HG03432 (cell line): ENCODE data around the gene PHLDA2.
A peak's percentile ranks its signal among the peaks of the same experiment; 100 is the strongest.
"Not testable (repeated sequence)": the region's sequence is repeated elsewhere in the genome, so short reads cannot be mapped to it uniquely, and the experiment has no call there.

Source experiments
- ATAC-seq: cut with Tn5 transposase; IDR thresholded peaks from one replicate; pipeline ENCODE4 v1.9.1; 2021; ENCODE audit warnings: mild to moderate bottlenecking, moderate library complexity; ENCODE audit not compliant: unreplicated experiment

PHLDA2 gene

DNA sequence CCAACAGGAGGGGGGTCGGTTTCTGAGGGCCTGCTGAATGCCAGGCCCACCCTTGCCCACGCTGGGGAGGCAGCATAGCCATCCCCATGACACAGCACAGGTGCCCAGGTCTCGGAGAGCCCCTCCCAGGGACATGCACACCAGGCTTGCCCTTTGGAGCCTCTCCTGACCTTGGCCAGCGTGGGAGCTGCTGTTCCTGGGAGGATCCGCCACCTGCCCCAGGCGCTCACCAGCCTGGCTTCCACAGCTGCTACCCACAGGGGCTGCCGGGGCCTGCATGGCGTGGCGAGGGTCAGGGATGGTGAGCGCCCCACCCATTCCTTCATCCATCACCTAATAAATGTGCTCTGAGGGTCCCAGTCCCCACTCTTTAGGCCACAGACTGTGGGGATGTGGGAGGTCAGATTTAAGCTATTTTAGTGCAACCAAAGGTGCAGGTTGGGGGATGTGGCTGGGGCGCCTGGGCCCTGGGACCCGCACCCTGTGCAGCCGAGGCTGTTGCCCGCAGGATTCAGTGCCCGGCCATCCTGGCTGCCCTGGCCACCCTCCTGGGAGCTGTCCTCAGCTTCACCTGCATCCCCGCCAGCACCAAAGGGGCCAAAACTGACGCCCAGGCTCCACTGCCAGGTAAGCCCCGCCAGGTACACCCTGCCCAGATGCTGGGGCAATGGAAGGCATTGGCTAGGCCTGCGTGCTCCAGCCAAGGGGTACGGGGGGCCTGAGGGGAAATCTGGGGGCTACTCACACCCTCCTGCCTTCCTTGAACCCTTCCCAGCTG is 12.9 kb downstream of the PHLDA2 start:
- no peak for ATAC-seq

DNA sequence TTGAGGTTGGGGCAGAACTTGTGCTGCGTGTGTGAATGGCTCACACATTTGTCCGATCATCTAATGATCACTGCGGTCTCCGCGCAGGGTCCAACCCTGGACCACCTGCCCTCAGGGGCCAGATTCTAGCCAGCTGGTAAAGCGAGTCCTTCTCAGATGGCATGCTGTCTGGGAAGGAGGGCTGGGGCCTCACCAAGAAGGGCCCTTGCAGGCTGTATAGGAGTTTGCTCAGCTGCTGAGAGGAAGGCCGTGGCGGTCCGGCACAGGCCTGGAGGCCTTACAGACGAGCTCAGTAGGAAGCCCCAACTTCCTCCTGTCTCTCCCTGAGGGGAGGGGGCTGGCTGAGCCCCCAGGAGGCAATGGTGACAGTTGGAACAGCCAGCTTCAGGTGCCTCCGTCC is 13.7 kb downstream of the PHLDA2 start:
- ATAC-seq: no peak

DNA sequence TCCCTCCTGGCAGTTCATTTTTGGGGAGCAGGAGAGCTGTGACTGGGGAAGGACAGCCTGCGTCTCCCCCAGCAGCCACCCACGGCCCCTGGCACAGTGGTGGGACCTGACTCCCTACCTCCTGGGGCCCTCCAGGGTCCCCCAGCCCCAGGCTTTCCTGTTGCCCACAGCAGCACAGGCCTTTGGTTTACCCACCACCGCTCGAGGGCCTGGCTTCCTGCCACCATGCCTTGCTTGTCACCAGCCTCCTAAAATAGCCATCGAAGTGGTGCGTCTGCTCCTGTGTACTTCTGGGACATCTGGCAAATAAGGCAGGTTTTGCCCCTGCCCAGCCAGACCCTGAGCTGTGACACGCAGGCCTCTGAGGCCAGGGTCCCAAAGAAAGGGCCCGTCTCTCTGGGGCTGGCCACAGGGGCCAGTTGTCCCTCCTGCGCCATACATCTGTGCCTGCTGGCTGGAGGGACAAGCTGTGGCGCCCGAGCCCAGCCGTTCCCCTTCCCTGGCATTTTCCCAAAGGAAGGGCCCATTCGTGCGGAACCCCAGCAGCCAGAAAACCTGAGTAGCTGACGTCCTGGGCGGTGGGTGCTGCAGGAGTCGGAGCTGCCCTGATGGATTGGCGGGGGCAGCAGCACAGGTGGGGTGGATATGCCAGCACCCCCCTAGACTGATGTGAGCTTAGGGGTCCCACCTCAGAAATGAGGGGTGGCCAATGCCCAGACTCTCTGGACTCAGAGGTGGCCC is 14.6 kb downstream of the PHLDA2 start:
- ATAC-seq: no peak

DNA sequence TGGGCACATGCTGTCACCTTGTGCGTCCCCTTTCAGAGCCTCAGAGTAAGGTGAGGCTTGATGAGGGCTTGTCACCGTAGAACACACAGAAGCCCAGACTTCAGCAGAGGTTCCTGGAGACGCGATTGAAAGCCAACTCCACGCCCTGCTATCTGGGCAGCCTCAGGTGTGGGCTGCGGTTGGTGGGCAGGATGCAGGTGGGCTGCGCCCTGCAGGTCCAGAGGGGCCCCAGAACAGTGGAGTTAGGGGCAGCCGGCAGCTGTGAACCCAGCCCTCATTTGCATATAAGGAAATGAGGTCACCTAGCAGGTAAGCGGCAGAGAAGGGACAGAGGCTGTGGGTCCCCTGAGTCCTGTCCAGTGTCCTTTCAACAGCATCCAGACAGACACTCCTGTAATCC is 15.4 kb downstream of the PHLDA2 start:
- no peak for ATAC-seq

DNA sequence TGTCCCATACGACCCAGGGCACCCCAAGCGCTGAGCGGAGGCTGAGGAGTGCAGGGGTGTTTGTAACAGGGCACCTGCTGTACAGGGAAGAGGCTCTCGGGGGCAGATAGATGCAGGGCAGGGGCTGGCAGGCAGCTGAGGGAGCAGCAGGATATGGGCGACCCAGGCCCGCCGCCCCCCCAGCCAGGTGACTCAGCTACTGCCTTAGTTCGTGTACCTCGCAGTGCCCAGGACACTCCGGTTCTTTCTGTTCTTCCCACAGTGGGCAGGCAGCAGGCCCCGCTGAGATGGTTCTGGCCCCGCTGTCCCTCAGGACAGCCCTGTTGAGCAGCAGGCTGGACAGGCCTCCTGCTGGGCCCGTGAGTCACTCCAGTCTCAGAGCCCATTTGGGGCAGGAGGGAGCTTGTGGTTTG is 16.2 kb downstream of the PHLDA2 start:
- ATAC-seq: no peak

DNA sequence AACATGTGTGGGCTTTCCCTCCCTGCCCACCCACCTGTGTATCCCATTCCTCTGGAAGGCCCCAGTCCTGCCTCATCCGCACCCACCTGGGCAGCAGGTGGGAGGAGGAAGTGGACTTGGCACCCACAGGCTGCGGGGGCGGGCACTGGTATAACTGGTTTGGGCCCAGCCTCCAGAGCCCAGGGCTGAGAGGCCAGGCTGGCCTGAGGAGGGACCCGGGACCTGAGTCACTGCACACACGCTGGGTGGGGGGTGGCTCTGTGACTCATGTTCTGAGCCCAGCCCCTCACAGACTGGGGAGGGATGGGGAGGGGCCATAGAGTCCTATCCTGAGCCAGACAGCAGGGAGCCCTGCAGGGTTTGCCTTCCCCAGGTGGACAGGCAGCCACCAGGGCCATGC is 16.7 kb downstream of the PHLDA2 start:
- ATAC-seq: no peak

DNA sequence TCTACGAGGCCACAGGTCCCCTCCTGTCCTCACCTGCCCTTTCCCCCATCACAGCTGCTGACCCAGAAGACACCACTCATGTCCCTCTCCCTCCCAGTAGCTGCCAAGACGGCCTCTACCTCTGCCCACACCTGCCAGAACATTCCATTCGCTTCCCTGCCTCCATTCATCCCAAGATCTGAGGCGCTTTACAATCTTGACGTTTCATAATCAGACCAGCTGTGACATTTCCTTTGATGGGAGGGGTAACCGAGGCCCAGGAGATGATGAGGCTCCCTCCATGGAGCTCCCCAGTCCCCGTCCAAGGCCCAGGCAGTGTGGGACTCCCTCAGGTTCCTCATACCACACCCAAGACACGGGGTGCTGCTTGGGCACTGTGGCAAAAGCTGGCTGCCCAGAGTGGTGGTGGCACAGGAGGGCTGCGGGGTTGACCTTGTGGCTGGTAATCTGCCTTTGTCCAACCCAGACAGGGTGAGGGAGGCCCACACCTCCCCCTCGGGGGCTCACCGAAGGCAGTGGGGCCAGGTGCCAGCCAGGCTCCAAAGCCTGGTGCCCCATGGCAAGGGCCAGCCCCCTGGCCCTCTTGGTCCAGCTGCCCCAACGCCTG is 17.3 kb downstream of the PHLDA2 start:
- ATAC-seq: no peak

DNA sequence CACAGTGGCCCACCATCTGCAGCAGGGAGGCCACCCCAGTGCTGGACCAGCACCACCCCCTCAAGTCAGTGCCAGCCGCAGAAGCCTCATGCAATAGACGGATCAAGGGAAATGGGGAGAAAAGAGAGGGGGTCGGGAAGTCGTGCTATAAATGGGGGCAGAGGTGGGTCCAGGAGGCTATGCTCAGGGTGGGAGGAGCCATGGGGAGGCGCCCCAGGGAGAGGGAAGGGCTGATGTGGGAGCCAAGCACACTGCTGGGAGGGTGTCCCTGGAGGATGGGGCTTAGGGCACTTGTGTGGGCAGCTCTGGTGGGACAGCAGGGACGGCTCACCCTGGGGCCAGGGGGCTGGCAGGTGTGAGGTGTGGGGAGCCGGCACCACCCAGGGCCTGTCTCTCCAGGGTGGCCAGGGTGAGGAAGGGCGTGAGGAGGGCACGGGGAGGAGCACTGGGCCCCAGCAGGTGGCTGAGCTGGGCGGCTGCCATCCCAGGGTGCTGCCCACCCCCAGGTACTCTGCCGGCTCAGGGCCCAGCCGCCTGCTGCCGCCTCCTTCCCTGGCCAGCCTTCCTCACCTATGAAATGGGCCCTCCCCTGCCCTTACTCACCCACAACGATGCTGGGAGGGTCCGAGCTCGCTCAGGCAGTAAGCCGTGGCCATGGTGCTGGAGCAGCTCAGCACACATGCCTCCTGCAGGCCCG is 18.0 kb downstream of the PHLDA2 start:
- ATAC-seq: no peak

DNA sequence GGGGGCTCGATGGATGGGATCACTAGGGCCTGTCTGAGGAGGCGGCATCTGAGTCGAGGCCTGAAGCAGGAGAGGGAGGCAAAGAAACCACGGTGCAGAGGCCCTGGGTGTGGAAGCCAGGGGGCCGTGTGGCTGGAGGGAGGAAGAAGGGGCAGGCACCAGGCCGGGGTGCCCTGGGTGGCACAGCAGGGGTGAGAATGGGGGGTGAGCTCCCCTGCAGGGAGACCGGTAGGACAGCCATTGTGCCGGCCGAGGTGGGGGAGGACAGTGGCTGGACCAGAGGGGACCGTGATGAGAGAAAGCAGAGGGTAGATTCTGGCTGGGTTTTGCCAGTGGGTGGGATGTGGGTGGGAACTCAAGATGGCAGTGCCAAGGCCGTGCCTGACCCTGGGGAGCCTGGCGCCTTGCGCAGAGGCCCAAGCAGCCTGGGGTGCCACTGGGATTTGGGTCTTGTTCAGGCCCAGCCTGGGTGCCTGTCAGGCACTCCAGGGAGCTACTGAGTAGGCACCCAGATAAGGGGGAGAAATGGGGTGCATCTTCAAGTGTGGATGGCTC is 18.7 kb downstream of the PHLDA2 start:
- ATAC-seq: no peak

DNA sequence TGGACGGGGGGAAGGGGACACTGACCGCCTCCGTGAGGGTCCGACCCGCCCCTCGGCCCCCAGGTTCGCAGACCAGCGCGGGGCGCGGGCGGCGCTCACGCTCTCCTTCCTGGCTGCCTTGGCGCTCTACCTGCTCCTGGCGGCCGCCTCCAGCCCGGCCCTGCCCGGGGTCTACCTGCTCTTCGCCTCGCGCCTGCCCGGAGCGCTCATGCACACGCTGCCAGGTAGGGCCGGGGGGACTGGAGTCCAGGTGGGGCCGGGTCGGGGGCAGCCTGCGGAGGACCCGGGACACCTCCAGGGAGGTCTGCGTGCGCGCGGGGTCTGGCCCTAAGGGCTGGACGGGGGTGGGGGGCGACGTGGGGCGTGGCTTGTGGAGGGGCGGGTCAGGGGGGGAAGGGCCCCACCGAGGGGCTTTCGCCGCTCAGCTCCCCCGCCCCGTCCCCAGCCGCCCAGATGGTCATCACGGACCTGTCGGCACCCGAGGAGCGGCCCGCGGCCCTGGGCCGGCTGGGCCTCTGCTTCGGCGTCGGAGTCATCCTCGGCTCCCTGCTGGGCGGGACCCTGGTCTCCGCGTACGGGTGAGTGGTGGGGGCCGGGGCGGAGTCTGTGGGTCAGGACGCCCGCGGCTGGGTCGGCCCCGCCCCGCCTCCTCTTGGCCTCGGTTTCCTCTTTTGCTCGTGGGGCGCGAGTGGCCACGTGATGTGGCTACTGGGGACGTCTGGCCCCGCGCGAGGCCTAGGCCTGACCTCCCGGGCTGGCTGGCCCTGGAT is 19.9 kb downstream of the PHLDA2 start:
- no peak for ATAC-seq

DNA sequence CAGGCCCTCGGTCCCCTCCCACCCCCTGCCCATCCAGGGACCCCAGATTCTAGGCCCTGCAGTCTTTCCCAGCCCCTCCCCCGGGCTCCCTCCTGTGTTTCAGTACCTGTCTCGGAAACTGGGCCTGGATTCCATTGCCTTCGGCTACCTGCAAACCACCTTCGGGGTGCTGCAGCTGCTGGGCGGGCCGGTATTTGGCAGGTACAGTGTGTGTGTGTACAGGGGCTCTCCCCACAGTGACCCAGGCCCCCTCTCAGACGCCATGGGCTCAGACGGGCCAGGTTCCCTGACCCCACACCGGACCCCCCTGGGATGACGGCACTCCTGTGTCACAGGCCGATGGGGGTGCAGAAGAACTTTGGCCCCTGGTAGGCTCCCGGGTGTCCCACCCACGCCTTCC is 21.1 kb downstream of the PHLDA2 start:
- no peak for ATAC-seq

DNA sequence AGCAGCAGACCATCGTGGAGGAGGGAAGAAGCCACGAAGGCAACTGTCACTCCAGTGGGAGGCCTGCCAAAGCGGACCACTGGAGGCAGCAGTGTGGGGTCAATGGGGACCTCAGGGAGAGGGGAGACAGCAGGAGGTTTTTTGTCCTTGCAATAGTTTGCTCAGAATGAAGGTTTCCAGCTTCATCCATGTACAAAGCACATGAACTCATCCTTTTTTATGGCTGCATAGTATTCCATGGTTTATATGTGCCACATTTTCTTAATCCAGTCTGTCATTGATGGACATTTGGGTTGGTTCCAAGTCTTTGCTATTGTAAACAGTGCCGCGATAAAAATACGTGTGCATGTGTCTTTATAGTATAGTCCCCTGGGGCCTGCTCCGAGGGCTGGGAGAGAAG is 23.9 kb downstream of the PHLDA2 start:
- ATAC-seq: not testable (repeated sequence)

DNA sequence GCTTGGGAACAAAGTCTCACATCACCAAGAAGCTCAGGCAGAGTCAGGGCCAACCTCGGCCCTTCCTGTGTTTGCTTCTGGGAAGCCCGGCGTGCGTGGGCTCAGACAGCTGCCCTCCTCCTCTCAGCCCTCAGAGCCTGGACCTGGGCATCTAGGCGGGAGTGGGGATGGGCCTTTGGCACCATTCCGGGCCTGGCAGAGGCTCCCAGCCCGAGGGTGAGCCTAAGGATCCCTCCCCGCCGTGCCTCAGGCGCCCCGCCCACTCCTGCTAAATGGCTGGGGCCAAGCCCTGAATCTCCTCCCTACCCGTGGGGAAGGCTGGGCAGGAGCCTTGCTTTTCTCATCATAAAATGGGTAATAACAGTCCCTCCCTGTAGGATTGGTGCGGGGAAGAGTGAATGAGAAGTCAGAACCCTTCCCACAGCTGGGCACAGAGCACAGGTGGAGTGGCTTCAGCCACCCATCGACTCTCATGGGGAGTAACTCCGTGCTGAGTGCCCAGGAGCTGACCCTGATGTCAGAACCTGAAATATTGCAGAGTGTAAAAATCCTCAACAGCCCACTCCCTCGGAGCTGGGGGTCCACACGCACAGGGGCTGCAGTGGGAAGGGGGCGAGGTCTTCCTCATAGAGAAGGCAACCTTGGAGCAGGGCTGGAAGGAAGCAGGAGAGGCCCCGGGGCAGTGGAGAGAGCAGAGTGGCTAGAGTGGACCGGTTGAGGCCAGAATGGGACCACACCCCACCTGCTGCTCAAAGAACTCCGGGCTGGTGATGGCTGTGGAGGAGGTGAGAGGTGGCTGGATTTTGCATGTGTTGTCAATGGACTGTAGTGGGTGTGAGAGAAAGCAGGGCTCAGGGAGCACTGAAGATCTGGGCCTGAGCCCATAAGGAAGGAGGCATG is 24.8 kb downstream of the PHLDA2 start:
- no peak for ATAC-seq

DNA sequence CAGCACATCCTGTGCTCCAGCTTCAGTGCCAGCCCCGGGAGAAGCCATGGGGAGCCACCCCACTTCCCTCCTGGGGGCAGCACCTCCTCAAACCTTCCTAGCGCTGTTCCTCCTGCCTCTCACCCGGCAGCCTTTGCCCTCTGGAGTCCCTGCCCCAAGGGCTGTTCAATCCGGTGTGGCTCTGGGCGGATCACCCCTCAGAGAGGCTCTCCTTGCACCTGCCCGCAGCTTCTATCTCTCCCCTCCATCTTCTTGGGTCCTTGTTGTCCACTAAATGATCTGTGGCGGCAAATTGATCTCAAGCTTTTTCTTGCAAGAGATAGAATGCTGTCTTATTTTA is 25.6 kb downstream of the PHLDA2 start:
- no peak for ATAC-seq

DNA sequence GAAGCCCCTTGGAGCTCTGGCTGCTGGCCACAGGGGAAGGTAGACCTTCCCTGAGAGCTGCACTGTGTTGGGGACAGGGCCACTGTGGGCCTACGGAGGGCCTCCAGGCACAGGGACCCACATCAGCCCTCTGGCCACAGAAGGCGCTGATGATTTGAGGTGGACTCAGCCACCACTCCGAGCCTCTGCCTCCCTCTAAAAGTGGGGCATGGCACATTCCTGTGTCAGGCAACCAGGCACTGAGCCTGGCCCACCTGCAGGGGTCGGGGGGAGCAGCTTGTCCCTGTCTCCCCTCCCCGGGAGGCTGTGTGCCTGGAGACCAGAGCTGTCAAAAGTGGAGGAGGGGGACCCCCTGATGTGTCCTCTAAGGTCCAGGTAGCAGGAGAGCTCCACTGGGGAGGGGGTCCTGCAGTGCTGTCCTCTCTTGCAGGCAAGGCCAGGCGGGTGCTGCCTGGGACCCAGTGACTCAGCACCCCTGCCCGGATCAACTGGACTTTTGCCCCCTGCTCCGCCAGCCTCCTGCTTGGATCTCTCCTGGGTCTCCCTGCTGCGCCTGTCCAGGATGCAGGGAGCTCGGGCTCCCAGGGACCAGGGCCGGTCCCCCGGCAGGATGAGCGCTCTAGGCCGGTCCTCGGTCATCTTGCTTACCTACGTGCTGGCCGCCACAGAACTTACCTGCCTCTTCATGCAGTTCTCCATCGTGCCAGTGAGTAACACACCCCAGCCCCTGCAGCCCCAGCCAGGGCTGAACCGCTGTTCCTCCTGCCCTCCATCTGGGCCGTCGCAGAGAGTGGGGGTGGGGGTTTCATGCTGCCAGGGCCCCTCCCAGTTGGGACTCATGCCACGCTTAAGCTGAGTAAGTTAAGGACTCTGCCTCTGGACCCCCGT is 26.2 kb downstream of the PHLDA2 start:
- no peak for ATAC-seq

DNA sequence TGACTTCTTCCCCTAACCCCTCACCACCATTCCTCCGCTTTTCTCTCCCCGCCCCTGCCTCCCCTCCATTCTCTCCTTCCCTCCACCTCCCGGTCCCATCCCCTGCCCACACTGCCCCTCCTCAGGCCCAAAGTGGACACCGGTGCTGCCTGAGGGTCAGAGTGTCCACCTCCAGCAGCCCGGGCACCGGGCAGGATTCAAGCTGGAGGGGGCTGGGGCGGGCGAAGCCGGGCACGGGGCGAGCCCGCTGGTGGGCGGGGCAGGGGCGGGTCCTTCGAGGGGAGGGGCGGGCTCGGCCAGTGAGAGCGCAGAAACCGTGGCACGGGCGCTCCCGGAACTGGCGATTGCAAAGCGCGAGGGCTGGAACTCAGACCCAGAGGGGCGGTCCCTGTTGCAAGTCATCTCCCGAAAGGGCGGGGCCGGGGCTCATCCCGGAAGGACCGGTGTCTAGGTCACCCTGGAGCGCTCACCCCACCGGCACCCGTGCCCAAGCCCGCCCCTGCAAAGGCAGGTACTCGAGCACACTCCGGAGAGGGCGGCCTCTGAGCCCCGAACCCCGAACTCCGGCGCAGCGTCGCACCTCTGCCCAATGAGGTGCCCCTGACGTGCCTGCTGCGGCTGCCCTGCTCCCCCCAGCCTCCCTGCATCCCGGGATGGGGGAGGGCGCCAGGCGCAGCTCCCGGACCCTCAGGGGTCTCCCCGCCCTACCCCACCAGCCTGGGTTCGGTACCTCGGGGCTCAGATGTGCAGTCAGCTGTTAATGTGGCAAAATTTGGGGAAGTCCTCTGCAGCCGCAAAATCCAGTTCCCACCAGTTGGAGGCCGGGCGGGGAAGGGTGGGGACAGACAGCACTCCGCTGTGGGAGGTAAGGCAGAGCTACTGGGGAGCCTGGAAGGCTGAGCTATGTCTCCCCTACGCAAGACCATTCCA is 27.1 kb downstream of the PHLDA2 start:
- peak; percentile 94 for ATAC-seq

DNA sequence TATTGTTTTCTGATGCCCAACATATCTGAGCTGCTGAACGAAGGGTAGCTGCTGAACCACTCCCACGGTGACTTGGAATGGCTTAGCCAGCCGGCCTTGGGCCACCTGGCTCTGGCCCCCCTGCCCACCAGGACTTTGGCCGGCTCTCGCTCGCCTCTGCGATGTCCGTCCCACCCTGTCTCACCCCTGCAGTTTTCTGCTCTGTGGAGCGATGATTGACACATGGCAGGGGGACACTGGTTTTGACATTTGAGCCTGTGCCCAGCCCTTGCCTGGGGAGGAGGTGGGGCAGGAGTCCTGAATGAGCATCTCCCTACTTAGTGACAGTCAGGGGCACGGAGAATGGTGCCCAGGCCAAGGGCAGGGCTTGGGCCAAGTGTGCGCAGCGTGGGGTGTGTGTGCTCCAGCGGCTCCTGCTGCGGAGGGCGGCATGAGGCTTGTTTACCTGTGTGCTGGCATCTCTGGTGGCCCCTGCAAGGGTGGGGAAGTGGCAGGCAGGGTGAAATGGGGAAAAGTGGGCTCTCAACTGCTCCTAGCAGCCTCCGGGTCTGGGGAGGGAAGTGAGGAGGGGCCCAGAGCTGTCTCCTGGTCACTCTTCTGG is 27.9 kb downstream of the PHLDA2 start:
- no peak for ATAC-seq
